ENCODE measurements around the gene PLAGL2. TPM values are rescaled to one million over a fixed set of nuclear protein-coding genes. Genes with fewer than 3 reads are reported as not detected.
"Not testable (repeated sequence)": the region's sequence is repeated elsewhere in the genome, so short reads cannot be mapped to it uniquely, and the experiment has no call there.

The PLAGL2 gene
- total and polyA plus RNA-seq, 2 of the 4 experiments (the other 2 are of a cell fraction), result 2.9 to 7.7 TPM

- H3K18ac ChIP-seq (ENCODE audit: low read depth, low read length); H3K36me3 ChIP-seq (ENCODE audit: control insufficient read depth, insufficient read depth, low read length); ATAC-seq (ENCODE audit: low read depth); H3K4me1 ChIP-seq (ENCODE audit: control insufficient read depth, insufficient read depth, low read length); POLR2A ChIA-PET (ENCODE audit: unreplicated experiment); H2BK5ac ChIP-seq (ENCODE audit: low read depth, low read length, poor library complexity, severe bottlenecking); H3K27ac ChIP-seq (ENCODE audit: insufficient read depth, low read length); H2BK20ac ChIP-seq (ENCODE audit: low read depth, low read length); DNase-seq; H3K4me3 ChIP-seq (ENCODE audit: insufficient read depth, low read depth, low read length); H3K9me1 ChIP-seq (ENCODE audit: insufficient read depth, low read length); H3K4me2 ChIP-seq (ENCODE audit: low read depth, low read length); H3K56ac ChIP-seq (ENCODE audit: extremely low read depth, insufficient read depth, low read length); H2AK5ac ChIP-seq (ENCODE audit: low read depth, low read length); H4K5ac ChIP-seq (ENCODE audit: low read depth, low read length); H3K14ac ChIP-seq (replicated peaks; ENCODE audit: low read depth, low read length); intact Hi-C loops (cut with micrococcal nuclease); H3K9ac ChIP-seq (ENCODE audit: low read depth, low read length); H2AK9ac ChIP-seq (replicated peaks; ENCODE audit: low read depth, low read length, poor library complexity); H4K20me1 ChIP-seq (ENCODE audit: insufficient read depth, low read length); in situ Hi-C loops (cut with MboI; ENCODE audit: low sequenced_read_pairs); H4K91ac ChIP-seq (ENCODE audit: insufficient read depth, low read depth, low read length); H3K4ac ChIP-seq (ENCODE audit: low read depth, low read length); H3K23ac ChIP-seq (ENCODE audit: low read depth, low read length); H3K79me1 ChIP-seq (ENCODE audit: low read depth in 1 of 2, low read length in 2 of 2); H2AFZ ChIP-seq (replicated peaks; ENCODE audit: low read length, poor library complexity); H3K27me3 ChIP-seq (ENCODE audit: control insufficient read depth, insufficient read depth, low read length); H2BK15ac ChIP-seq (ENCODE audit: low read depth, low read length); H3K9me3 ChIP-seq (ENCODE audit: control insufficient read depth, insufficient read depth, low read length); BruUV-seq (replicated peaks); dilution Hi-C loops (cut with HindIII; ENCODE audit: low sequenced_read_pairs, unreplicated experiment); H4K8ac ChIP-seq (ENCODE audit: low read depth in 2 of 2, low read length in 2 of 2); H2BK120ac ChIP-seq (ENCODE audit: low read depth, low read length): not testable (repeated sequence)
- WGBS, 2 experiments (ENCODE audit: extremely low coverage in 2 of 2, insufficient read length in 1 of 2), result no CpG with 5 or more reads among the region's 5 CpGs
- CTCF ChIA-PET, result interaction anchor here (0.7 kb wide), 1 partner anchor 47 kb away, joined by 3 read pairs; no protein-coding TSS in a partner anchor
Observed at GRCh38 chr20:32246208-32246607, 38.7 kb upstream of the PLAGL2 start.

Data from IMR-90 (cell line).